HepG2 (cell line): Measurements from ENCODE around the gene FGD3.

Source experiments
- CBFB ChIP-seq: sonication (generic); formaldehyde crosslinking; IDR thresholded peaks from 2 replicates; pipeline ENCODE4 v1.4.0; 2020; ENCODE audit warnings: missing genetic modification reagents
- CHCHD3 ChIP-seq: sonication (generic); formaldehyde crosslinking; IDR thresholded peaks from 2 replicates; pipeline ENCODE4 v1.8.0; 2022; ENCODE audit warnings: mild to moderate bottlenecking, missing genetic modification reagents, moderate library complexity
- MYC ChIP-seq: sonication (generic); formaldehyde crosslinking; IDR thresholded peaks from 2 replicates; pipeline ENCODE4 v1.9.0; 2021; ENCODE audit warnings: missing genetic modification reagents, borderline replicate concordance
- NFIC ChIP-seq: IDR thresholded peaks from 2 replicates; pipeline ENCODE4 v1.6.1; 2012; ENCODE audit warnings: mild to moderate bottlenecking, low read length, inconsistent platforms
- POLR2AphosphoS5 ChIP-seq: IDR thresholded peaks from 2 replicates; pipeline ENCODE4 v1.6.1; 2012; ENCODE audit warnings: low read depth, low read length
- PRPF4 ChIP-seq: fragments of 200-400 bp; formaldehyde crosslinking; IDR thresholded peaks from 2 replicates; pipeline ENCODE4 v1.6.1; 2016; ENCODE audit warnings: low read length, low read depth; ENCODE audit not compliant: poor library complexity, severe bottlenecking
- TGIF2 ChIP-seq: IDR thresholded peaks from 2 replicates; pipeline ENCODE4 v1.6.1; 2016; ENCODE audit warnings: control low read depth, missing compliant biosample characterization
- ZMYM3 ChIP-seq: sonication (generic); formaldehyde crosslinking; IDR thresholded peaks from 2 replicates; pipeline ENCODE4 v1.5.1; 2020; ENCODE audit warnings: mild to moderate bottlenecking, missing genetic modification reagents
- ZNF639 ChIP-seq: conservative IDR thresholded peaks from 2 replicates; pipeline ENCODE4 v1.6.1; 2018; ENCODE audit warnings: missing genetic modification reagents
- TF ChIP-seq, protein P1 (sequence below): sonication (generic); formaldehyde crosslinking; IDR thresholded peaks from 2 replicates; pipeline ENCODE4 v1.4.0; 2020; ENCODE audit warnings: missing genetic modification reagents
- TF ChIP-seq, protein P2 (sequence below): sonication (generic); formaldehyde crosslinking; IDR thresholded peaks from 2 replicates; pipeline ENCODE4 v1.8.0; 2022; ENCODE audit warnings: missing genetic modification reagents, mild to moderate bottlenecking, moderate library complexity, borderline replicate concordance
- TF ChIP-seq, protein P3 (sequence below): sonication (generic); formaldehyde crosslinking; IDR thresholded peaks from 2 replicates; pipeline ENCODE4 v1.5.1; 2020; ENCODE audit warnings: missing genetic modification reagents, mild to moderate bottlenecking, borderline replicate concordance

- TF ChIP-seq NFIC (no peak), CBFB (no peak), PRPF4 (no peak), POLR2AphosphoS5 (no peak), ZNF639 (CRISPR knock-in tag) (no peak), CHCHD3 (no peak), TGIF2 (no peak), MYC (no peak), ZMYM3 (no peak)
- TF ChIP-seq, protein P1, sequence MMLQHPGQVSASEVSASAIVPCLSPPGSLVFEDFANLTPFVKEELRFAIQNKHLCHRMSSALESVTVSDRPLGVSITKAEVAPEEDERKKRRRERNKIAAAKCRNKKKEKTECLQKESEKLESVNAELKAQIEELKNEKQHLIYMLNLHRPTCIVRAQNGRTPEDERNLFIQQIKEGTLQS, result no peak
- TF ChIP-seq, protein P2, sequence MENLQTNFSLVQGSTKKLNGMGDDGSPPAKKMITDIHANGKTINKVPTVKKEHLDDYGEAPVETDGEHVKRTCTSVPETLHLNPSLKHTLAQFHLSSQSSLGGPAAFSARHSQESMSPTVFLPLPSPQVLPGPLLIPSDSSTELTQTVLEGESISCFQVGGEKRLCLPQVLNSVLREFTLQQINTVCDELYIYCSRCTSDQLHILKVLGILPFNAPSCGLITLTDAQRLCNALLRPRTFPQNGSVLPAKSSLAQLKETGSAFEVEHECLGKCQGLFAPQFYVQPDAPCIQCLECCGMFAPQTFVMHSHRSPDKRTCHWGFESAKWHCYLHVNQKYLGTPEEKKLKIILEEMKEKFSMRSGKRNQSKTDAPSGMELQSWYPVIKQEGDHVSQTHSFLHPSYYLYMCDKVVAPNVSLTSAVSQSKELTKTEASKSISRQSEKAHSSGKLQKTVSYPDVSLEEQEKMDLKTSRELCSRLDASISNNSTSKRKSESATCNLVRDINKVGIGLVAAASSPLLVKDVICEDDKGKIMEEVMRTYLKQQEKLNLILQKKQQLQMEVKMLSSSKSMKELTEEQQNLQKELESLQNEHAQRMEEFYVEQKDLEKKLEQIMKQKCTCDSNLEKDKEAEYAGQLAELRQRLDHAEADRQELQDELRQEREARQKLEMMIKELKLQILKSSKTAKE, result no peak
- TF ChIP-seq, protein P3, sequence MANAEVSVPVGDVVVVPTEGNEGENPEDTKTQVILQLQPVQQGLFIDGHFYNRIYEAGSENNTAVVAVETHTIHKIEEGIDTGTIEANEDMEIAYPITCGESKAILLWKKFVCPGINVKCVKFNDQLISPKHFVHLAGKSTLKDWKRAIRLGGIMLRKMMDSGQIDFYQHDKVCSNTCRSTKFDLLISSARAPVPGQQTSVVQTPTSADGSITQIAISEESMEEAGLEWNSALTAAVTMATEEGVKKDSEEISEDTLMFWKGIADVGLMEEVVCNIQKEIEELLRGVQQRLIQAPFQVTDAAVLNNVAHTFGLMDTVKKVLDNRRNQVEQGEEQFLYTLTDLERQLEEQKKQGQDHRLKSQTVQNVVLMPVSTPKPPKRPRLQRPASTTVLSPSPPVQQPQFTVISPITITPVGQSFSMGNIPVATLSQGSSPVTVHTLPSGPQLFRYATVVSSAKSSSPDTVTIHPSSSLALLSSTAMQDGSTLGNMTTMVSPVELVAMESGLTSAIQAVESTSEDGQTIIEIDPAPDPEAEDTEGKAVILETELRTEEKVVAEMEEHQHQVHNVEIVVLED (CRISPR knock-in tag), result no peak
Observed at GRCh38 chr9:92954886-92955285, 7.6 kb downstream of the FGD3 start.
